Activated B cell treated with CpG ODN at 0.5 μM for 24 hours (primary cell): ENCODE data around the gene ZDHHC8. TPM values are rescaled to one million over a fixed set of nuclear protein-coding genes. Genes with fewer than 3 reads are reported as not detected.

ENCODE experiments used
- ATAC-seq: fragments of 200-7000 bp; cut with Tn5 transposase; one replicate; pipeline ENCODE4 v1.10.0; 2021; ENCODE audit warnings: low read depth, mild to moderate bottlenecking, moderate library complexity
- CTCF ChIA-PET: fragments of 350-600 bp; sonication (Branson Sonifier 250); formaldehyde crosslinking; loops from one replicate; lab custom pipeline; 2021; ENCODE audit warnings: antibody characterized with exemption; lab: Charles Lee
- POLR2A ChIA-PET: fragments of 350-600 bp; sonication (Branson Sonifier 250); formaldehyde crosslinking; loops from one replicate; lab custom pipeline; 2021; ENCODE audit warnings: antibody characterized with exemption; lab: Charles Lee
- DNase-seq: peaks from one replicate; pipeline ENCODE4 v3.0.0; 2022
- H3K27ac Mint-ChIP-seq: one replicate; pipeline ENCODE4 v1.8.0; 2020; ENCODE audit warnings: mixed read lengths
- H3K27me3 Mint-ChIP-seq: one replicate; pipeline ENCODE4 v1.8.0; 2021; ENCODE audit warnings: mixed read lengths
- H3K36me3 Mint-ChIP-seq: one replicate; pipeline ENCODE4 v1.8.0; 2021; ENCODE audit warnings: low read depth, mixed read lengths
- H3K4me1 Mint-ChIP-seq: one replicate; pipeline ENCODE4 v1.8.0; 2021; ENCODE audit warnings: mixed read lengths
- H3K4me3 Mint-ChIP-seq: one replicate; pipeline ENCODE4 v1.8.0; 2020; ENCODE audit warnings: mild to moderate bottlenecking, mixed read lengths
- H3K9me3 Mint-ChIP-seq: one replicate; pipeline ENCODE4 v1.8.0; 2020; ENCODE audit warnings: mixed read lengths
- intact Hi-C: fragments of 100-400 bp; cut with micrococcal nuclease; formaldehyde crosslinking; loops from one replicate; pipeline ENCODE4 v1.15.1; 2024
- total RNA-seq: library from RNA; stranded (reverse); gene quantifications from 2 replicates; pipeline ENCODE4 v1.2.3, GENCODE V29; 2022
- TF ChIP-seq, protein P1 (sequence below): fragments of 200-600 bp; IDR thresholded peaks from one replicate; pipeline ENCODE4 v1.8.0; 2022; ENCODE audit warnings: antibody characterized with exemption, mild to moderate bottlenecking

The ZDHHC8 gene
- total RNA-seq, 1 donor from 2014 or later: 65.6 TPM

GRCh38 chr22:20170170-20170569 is 38.6 kb downstream of the ZDHHC8 start:
- ATAC-seq: no peak
- H3K27ac Mint-ChIP-seq: no peak overlapping the region
- intact Hi-C loops: no loop called here

GRCh38 chr22:20171288-20172140 is 39.9 kb downstream of the ZDHHC8 start:
- TF ChIP-seq, protein P1, sequence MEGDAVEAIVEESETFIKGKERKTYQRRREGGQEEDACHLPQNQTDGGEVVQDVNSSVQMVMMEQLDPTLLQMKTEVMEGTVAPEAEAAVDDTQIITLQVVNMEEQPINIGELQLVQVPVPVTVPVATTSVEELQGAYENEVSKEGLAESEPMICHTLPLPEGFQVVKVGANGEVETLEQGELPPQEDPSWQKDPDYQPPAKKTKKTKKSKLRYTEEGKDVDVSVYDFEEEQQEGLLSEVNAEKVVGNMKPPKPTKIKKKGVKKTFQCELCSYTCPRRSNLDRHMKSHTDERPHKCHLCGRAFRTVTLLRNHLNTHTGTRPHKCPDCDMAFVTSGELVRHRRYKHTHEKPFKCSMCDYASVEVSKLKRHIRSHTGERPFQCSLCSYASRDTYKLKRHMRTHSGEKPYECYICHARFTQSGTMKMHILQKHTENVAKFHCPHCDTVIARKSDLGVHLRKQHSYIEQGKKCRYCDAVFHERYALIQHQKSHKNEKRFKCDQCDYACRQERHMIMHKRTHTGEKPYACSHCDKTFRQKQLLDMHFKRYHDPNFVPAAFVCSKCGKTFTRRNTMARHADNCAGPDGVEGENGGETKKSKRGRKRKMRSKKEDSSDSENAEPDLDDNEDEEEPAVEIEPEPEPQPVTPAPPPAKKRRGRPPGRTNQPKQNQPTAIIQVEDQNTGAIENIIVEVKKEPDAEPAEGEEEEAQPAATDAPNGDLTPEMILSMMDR: no peak
- Mint-ChIP-seq H3K27me3 (peaks cover 2% of the 10 kb centered on the region), H3K9me3 (no peaks in the 10 kb centered on the region), H3K4me1 (no peaks in the 10 kb centered on the region), H3K4me3 (no peak overlapping the region), H3K36me3 (no peaks in the 10 kb centered on the region), H3K27ac (no peak overlapping the region)
- POLR2A ChIA-PET: no interaction called here
- intact Hi-C loops: no loop called here
- DNase-seq (no peak), ATAC-seq (no peak)
- CTCF ChIA-PET: interaction anchor here (1.4 kb wide), 1 partner anchor 15 kb away, joined by 3 read pairs; no protein-coding TSS in a partner anchor

More at GRCh38 chr22:20170170-20170569, 38.6 kb downstream of the ZDHHC8 start:
- H3K27me3 Mint-ChIP-seq: peaks cover 2% of the 10 kb centered on the region
- H3K9me3 Mint-ChIP-seq: no peaks in the 10 kb centered on the region
- CTCF ChIA-PET: no interaction called here
- no peak overlapping the region for H3K4me3 Mint-ChIP-seq
- DNase-seq: no peak
- H3K4me1 Mint-ChIP-seq: no peaks in the 10 kb centered on the region
- POLR2A ChIA-PET: no interaction called here
- TF ChIP-seq, protein P1: no peak
- no peaks in the 10 kb centered on the region for H3K36me3 Mint-ChIP-seq

- Mint-ChIP-seq H3K27me3 (peaks cover 2% of the 10 kb centered on the region), H3K27ac (no peak overlapping the region), H3K4me3 (no peak overlapping the region), H3K36me3 (no peaks in the 10 kb centered on the region), H3K4me1 (no peaks in the 10 kb centered on the region), H3K9me3 (no peaks in the 10 kb centered on the region)
- ChIA-PET POLR2A (no interaction called here), CTCF (no interaction called here)
- DNase-seq: no peak
- intact Hi-C loops: no loop called here
- TF ChIP-seq, protein P1: no peak
- no peak for ATAC-seq
Observed at GRCh38 chr22:20172141-20172613, 40.6 kb downstream of the ZDHHC8 start.

GRCh38 chr22:20173246-20173645 is 41.6 kb downstream of the ZDHHC8 start:
- Mint-ChIP-seq H3K9me3 (no peaks in the 10 kb centered on the region), H3K4me1 (no peaks in the 10 kb centered on the region), H3K27ac (no peak overlapping the region), H3K4me3 (no peak overlapping the region), H3K36me3 (no peaks in the 10 kb centered on the region), H3K27me3 (peaks cover 2% of the 10 kb centered on the region)
- ATAC-seq (no peak), DNase-seq (no peak)
- intact Hi-C loops: no loop called here
- ChIA-PET CTCF (no interaction called here), POLR2A (no interaction called here)
- TF ChIP-seq, protein P1: no peak

DNA sequence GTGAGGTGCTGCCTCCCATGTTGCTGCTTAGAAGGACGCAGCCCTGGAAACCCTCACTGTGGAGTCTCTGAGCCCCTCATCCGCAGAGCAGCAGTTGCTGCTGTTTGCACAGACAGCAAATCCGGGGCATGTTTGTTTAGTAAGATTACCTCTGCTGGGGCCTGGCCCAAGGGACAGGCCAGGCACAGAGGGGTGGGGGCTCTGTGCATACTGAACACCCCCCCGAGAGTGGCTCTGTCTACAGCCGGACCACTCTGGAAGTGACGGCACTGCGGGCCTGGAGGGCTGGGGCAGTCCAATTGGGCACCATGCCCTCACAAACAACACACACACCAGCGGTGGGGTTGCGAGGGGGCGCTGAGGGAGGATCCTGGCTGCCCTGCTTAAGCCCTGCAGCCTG is 42.2 kb downstream of the ZDHHC8 start:
- DNase-seq: no peak
- H3K27ac Mint-ChIP-seq: no peak overlapping the region
- no peaks in the 10 kb centered on the region for H3K9me3 Mint-ChIP-seq
- peaks cover 2% of the 10 kb centered on the region for H3K27me3 Mint-ChIP-seq
- no peaks in the 10 kb centered on the region for H3K36me3 Mint-ChIP-seq
- ATAC-seq: no peak
- intact Hi-C loops: no loop called here
- ChIA-PET CTCF (no interaction called here), POLR2A (no interaction called here)
- no peak overlapping the region for H3K4me3 Mint-ChIP-seq
- TF ChIP-seq, protein P1: no peak
- no peaks in the 10 kb centered on the region for H3K4me1 Mint-ChIP-seq
